Suprapubic skin (tissue), 4 donors: ENCODE measurements around the gene OTC. TPM values are rescaled to one million over a fixed set of nuclear protein-coding genes. Genes with fewer than 3 reads are reported as not detected.

Experiments used
- DNase-seq, 2 donors: peaks; one replicate each; pipeline ENCODE4 v3.0.0-alpha.2; 2019; ENCODE audit warnings: low spot score in 2 of 2
- H3K27ac ChIP-seq: fragments of 200-600 bp; sonication (generic); one replicate; pipeline ENCODE4 v1.5.1; 2019
- H3K27me3 ChIP-seq: fragments of 200-600 bp; sonication (generic); one replicate; pipeline ENCODE4 v1.5.1; 2019
- H3K36me3 ChIP-seq: fragments of 200-600 bp; sonication (generic); one replicate; pipeline ENCODE4 v1.5.1; 2019
- H3K4me1 ChIP-seq: fragments of 200-600 bp; sonication (generic); one replicate; pipeline ENCODE4 v1.5.1; 2019
- H3K4me3 ChIP-seq: fragments of 200-600 bp; sonication (generic); one replicate; pipeline ENCODE4 v1.5.1; 2019; ENCODE audit warnings: mild to moderate bottlenecking
- H3K9me3 ChIP-seq: fragments of 200-600 bp; sonication (generic); one replicate; pipeline ENCODE4 v1.5.1; 2019
- CTCF ChIP-seq, 2 donors: fragments of 200-600 bp in 1 of 2; fragments of 450-650 bp in 1 of 2; sonication (generic) in 1 of 2; IDR thresholded peaks; one replicate each; pipeline ENCODE4 v1.5.1; 2016 to 2019; ENCODE audit warnings: antibody characterized with exemption in 2 of 2, mild to moderate bottlenecking in 1 of 2, moderate library complexity in 1 of 2
- EP300 ChIP-seq: sonication (generic); formaldehyde crosslinking; IDR thresholded peaks from one replicate; pipeline ENCODE4 v1.6.1; 2017; ENCODE audit warnings: antibody characterized with exemption
- POLR2A ChIP-seq, 2 donors: fragments of 450-650 bp; IDR thresholded peaks; one replicate each; pipeline ENCODE4 v1.6.1; 2017; ENCODE audit warnings: antibody characterized with exemption in 2 of 2, mild to moderate bottlenecking in 2 of 2, moderate library complexity in 2 of 2
- POLR2AphosphoS5 ChIP-seq, 3 donors: sonication (generic); formaldehyde crosslinking; IDR thresholded peaks; one replicate each; pipeline ENCODE4 v1.6.1; 2017; ENCODE audit warnings: antibody characterized with exemption in 3 of 3
- WGBS: methylation state at CpG from one replicate; pipeline ENCODE4 v1.1.5; 2018; 5-methylcytosine and 5-hydroxymethylcytosine counted together
- total RNA-seq, 4 donors: library from RNA; depleted of rRNA; stranded (reverse); fragments of >200 nt; gene quantifications; one replicate each; pipeline ENCODE4 v1.1.0, GENCODE V29; 2016

The OTC gene
- total RNA-seq, 4 donors from 2014 or later, result not detected

- DNase-seq, result no peak
- 85% methylated on average over 4 of the region's 4 CpGs for WGBS
- TF ChIP-seq POLR2AphosphoS5 (IDR thresholded peaks at IDR 0.05), result no peak
- TF ChIP-seq CTCF (IDR thresholded peaks at IDR 0.05), result no peak
- no peak for TF ChIP-seq EP300
- no peak for TF ChIP-seq POLR2A (IDR thresholded peaks at IDR 0.05)
- no peaks in the 10 kb centered on the region for H3K9me3 ChIP-seq
- H3K27ac ChIP-seq, result no peak overlapping the region
- peaks cover 5% of the 10 kb centered on the region for H3K36me3 ChIP-seq
- no peaks in the 10 kb centered on the region for H3K4me1 ChIP-seq
- no peaks in the 10 kb centered on the region for H3K27me3 ChIP-seq
- no peak overlapping the region for H3K4me3 ChIP-seq
These were observed 39.2 kb upstream of the OTC start for GRCh38 chrX:38313190-38313589.

DNA sequence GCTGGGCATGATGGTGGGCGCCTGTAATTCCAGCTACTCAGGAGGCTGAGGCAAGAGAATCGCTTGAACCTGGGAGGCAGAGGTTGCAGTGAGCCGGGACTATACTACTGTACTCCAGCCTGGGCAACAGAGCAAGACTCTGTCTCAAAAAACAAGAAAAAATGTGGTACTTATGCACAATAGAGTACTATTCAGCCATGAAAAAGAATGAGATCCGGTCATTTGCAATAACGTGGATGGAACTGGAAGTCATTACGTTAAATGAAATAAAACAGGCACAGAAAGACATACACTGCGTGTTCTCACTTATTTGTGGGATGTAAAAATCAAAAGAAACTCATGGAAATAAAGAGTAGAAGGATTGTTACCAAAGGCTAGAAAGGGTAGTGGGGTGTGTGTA, 37.2 kb upstream of the OTC start:
- no peaks in the 10 kb centered on the region for H3K4me1 ChIP-seq
- no peak for DNase-seq
- H3K9me3 ChIP-seq, result no peaks in the 10 kb centered on the region
- no peaks in the 10 kb centered on the region for H3K27me3 ChIP-seq
- H3K27ac ChIP-seq, result no peak overlapping the region
- TF ChIP-seq POLR2A (IDR thresholded peaks at IDR 0.05), result no peak
- TF ChIP-seq POLR2AphosphoS5 (IDR thresholded peaks at IDR 0.05), result no peak
- TF ChIP-seq EP300, result no peak
- TF ChIP-seq CTCF (IDR thresholded peaks at IDR 0.05), result no peak
- H3K4me3 ChIP-seq, result no peak overlapping the region
- 84% methylated on average over 7 of the region's 7 CpGs for WGBS
- H3K36me3 ChIP-seq, result peaks cover 5% of the 10 kb centered on the region

- H3K27me3 ChIP-seq, result no peaks in the 10 kb centered on the region
- no peak overlapping the region for H3K4me3 ChIP-seq
- H3K9me3 ChIP-seq, result no peaks in the 10 kb centered on the region
- no peaks in the 10 kb centered on the region for H3K4me1 ChIP-seq
- no peak for DNase-seq
- 68% methylated on average over 3 of the region's 3 CpGs for WGBS
- H3K27ac ChIP-seq, result no peak overlapping the region
- TF ChIP-seq POLR2A (IDR thresholded peaks at IDR 0.05) (no peak), CTCF (IDR thresholded peaks at IDR 0.05) (no peak), POLR2AphosphoS5 (IDR thresholded peaks at IDR 0.05) (no peak), EP300 (no peak)
- H3K36me3 ChIP-seq, result peaks cover 5% of the 10 kb centered on the region
These were observed 34.2 kb upstream of the OTC start for GRCh38 chrX:38318196-38318595.

DNA sequence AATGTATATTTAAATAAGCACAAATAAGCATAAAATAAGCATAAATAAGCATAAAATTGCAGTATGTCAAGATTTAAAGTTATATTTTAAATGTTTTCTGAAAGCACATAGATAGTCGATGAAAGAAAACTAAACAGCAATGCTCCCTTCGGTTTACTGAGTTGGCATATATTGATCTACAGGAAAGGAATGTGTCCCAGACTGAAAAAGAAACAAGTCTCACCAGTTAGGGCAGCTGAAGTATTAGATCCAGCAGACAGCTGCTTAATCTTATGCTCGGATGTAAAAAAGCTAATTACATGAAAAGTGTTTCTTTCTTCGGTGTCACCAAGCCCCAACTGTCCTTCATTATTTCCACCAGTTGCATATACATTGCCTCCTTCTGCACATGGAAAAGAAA, 33.8 kb upstream of the OTC start:
- DNase-seq, result no peak
- Histone ChIP-seq H3K4me1 (no peaks in the 10 kb centered on the region), H3K9me3 (no peaks in the 10 kb centered on the region), H3K27ac (no peak overlapping the region), H3K4me3 (no peak overlapping the region), H3K36me3 (peaks cover 5% of the 10 kb centered on the region), H3K27me3 (no peaks in the 10 kb centered on the region)
- TF ChIP-seq EP300 (no peak), POLR2AphosphoS5 (IDR thresholded peaks at IDR 0.05) (no peak), POLR2A (IDR thresholded peaks at IDR 0.05) (no peak)
- WGBS, result 68% methylated on average over 4 of the region's 4 CpGs

DNA sequence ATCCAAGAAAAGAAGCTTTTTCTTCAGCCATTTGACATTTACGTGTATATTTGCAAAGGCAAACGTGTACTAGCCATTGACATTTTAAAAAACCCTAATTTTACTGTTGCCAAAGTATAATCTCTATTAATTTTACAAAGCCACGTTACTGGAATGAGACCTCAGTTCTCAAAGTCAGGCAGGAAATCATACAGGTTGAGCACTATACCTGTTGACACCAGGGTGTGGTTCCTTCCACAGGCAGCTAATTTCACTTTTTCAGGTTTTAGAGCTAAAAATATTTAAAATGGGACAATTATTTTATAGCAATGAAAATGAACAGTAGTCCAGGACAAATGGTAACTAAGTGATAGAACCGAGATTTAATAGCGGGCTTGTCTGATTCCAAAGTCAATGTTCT, 31.6 kb upstream of the OTC start:
- TF ChIP-seq CTCF (IDR thresholded peaks at IDR 0.05), result no peak
- TF ChIP-seq POLR2A (IDR thresholded peaks at IDR 0.05), result no peak
- no peak for TF ChIP-seq POLR2AphosphoS5 (IDR thresholded peaks at IDR 0.05)
- no peak for TF ChIP-seq EP300
- H3K27me3 ChIP-seq, result no peaks in the 10 kb centered on the region
- no peaks in the 10 kb centered on the region for H3K4me1 ChIP-seq
- 70% methylated on average over 5 of the region's 5 CpGs for WGBS
- H3K9me3 ChIP-seq, result no peaks in the 10 kb centered on the region
- DNase-seq, result no peak
- no peak overlapping the region for H3K27ac ChIP-seq
- peaks cover 5% of the 10 kb centered on the region for H3K36me3 ChIP-seq
- no peak overlapping the region for H3K4me3 ChIP-seq

- Histone ChIP-seq H3K4me1 (peaks cover 5% of the 10 kb centered on the region), H3K4me3 (peak overlapping the region; percentile 74), H3K27ac (peak overlapping the region; percentile 91), H3K36me3 (no peaks in the 10 kb centered on the region), H3K27me3 (no peaks in the 10 kb centered on the region), H3K9me3 (no peaks in the 10 kb centered on the region)
- TF ChIP-seq CTCF (IDR thresholded peaks at IDR 0.05), result no peak
- TF ChIP-seq POLR2A (IDR thresholded peaks at IDR 0.05), result no peak
- TF ChIP-seq EP300, result no peak
- no peak for TF ChIP-seq POLR2AphosphoS5 (IDR thresholded peaks at IDR 0.05)
- no peak for DNase-seq
- WGBS, result 66% methylated on average over 3 of the region's 3 CpGs
These were observed 26.3 kb upstream of the OTC start for GRCh38 chrX:38326086-38326485.
